IMR-90 (cell line): Measurements from ENCODE around the gene SFTPB. TPM values are rescaled to one million over a fixed set of nuclear protein-coding genes. Genes with fewer than 3 reads are reported as not detected.

Experiments used
- ATAC-seq: fragments of 200-7000 bp; cut with Tn5 transposase; 2 replicates; pipeline ENCODE4 v1.9.1; 2020; ENCODE audit warnings: low read depth, mild to moderate bottlenecking, moderate library complexity
- BruUV-seq: library from RNA; stranded (reverse); fragments of 400-500 nt; replicated peaks from 2 replicates; lab custom pipeline; 2021; lab: Mats Ljungman, UMichigan
- CTCF ChIA-PET: fragments of 300-600 bp; formaldehyde crosslinking; extraction: SDS; loops from one replicate; lab custom pipeline; 2021; ENCODE audit warnings: antibody characterized with exemption; lab: Yijun Ruan, JAX
- POLR2A ChIA-PET: fragments of 300-600 bp; sonication (Branson Sonifier 250); formaldehyde crosslinking; loops from one replicate; lab custom pipeline; 2022; ENCODE audit warnings: antibody characterized with exemption; ENCODE audit not compliant: unreplicated experiment; lab: Charles Lee
- DNase-seq: peaks from one replicate; pipeline ENCODE4 v3.0.0; 2013
- H2AFZ ChIP-seq: replicated peaks from 2 replicates; pipeline ENCODE3; 2013; ENCODE audit warnings: low read length, mild to moderate bottlenecking; ENCODE audit not compliant: poor library complexity
- H2AK5ac ChIP-seq: 2 replicates; pipeline ENCODE4 v1.6.1; 2013; ENCODE audit warnings: low read depth, low read length, inconsistent platforms
- H2AK9ac ChIP-seq: replicated peaks from 2 replicates; pipeline ENCODE3; 2013; ENCODE audit warnings: mild to moderate bottlenecking, low read depth, low read length, moderate library complexity; ENCODE audit not compliant: poor library complexity
- H2BK120ac ChIP-seq: 2 replicates; pipeline ENCODE4 v1.6.1; 2013; ENCODE audit warnings: low read depth, low read length, inconsistent platforms
- H2BK15ac ChIP-seq: 3 replicates; pipeline ENCODE4 v1.6.1; 2013; ENCODE audit warnings: low read depth, low read length, inconsistent platforms
- H2BK20ac ChIP-seq: 2 replicates; pipeline ENCODE4 v1.6.1; 2013; ENCODE audit warnings: low read depth, mild to moderate bottlenecking, inconsistent platforms, low read length, moderate library complexity
- H2BK5ac ChIP-seq: 2 replicates; pipeline ENCODE4 v1.6.1; 2013; ENCODE audit warnings: mild to moderate bottlenecking, low read depth, low read length, inconsistent platforms; ENCODE audit not compliant: poor library complexity, severe bottlenecking
- H3K14ac ChIP-seq: replicated peaks from 2 replicates; pipeline ENCODE4 v1.6.1; 2013; ENCODE audit warnings: low read depth, low read length, inconsistent platforms
- H3K18ac ChIP-seq: 2 replicates; pipeline ENCODE4 v1.6.1; 2013; ENCODE audit warnings: low read depth, low read length, control low read depth
- H3K23ac ChIP-seq: 2 replicates; pipeline ENCODE4 v1.6.1; 2013; ENCODE audit warnings: low read depth, low read length, inconsistent platforms
- H3K27ac ChIP-seq: 2 replicates; pipeline ENCODE4 v1.5.1; 2013; ENCODE audit warnings: mild to moderate bottlenecking, control low read depth, low read length; ENCODE audit not compliant: insufficient read depth
- H3K27me3 ChIP-seq: 2 replicates; pipeline ENCODE4 v1.6.1; 2013; ENCODE audit warnings: low read length; ENCODE audit not compliant: control insufficient read depth, insufficient read depth
- H3K36me3 ChIP-seq: 2 replicates; pipeline ENCODE4 v1.6.1; 2013; ENCODE audit warnings: low read length, mixed read lengths; ENCODE audit not compliant: control insufficient read depth, insufficient read depth
- H3K4ac ChIP-seq: 2 replicates; pipeline ENCODE4 v1.6.1; 2013; ENCODE audit warnings: low read depth, low read length, inconsistent platforms
- H3K4me1 ChIP-seq: 2 replicates; pipeline ENCODE4 v1.6.1; 2013; ENCODE audit warnings: low read length, mixed read lengths; ENCODE audit not compliant: control insufficient read depth, insufficient read depth
- H3K4me2 ChIP-seq: 2 replicates; pipeline ENCODE4 v1.6.1; 2013; ENCODE audit warnings: low read depth, mild to moderate bottlenecking, control low read depth, low read length, moderate library complexity
- H3K4me3 ChIP-seq: 2 replicates; pipeline ENCODE4 v1.5.1; 2013; ENCODE audit warnings: low read depth, mild to moderate bottlenecking, control low read depth, low read length, moderate library complexity; ENCODE audit not compliant: insufficient read depth
- H3K56ac ChIP-seq: 2 replicates; pipeline ENCODE4 v1.6.1; 2013; ENCODE audit warnings: low read length, inconsistent platforms; ENCODE audit not compliant: insufficient read depth; ENCODE audit errors: extremely low read depth
- H3K79me1 ChIP-seq, 2 experiments: 2 replicates each; pipeline ENCODE4 v1.6.1; 2013; ENCODE audit warnings: low read length in 2 of 2, inconsistent platforms in 1 of 2, low read depth in 1 of 2
- H3K9ac ChIP-seq: 2 replicates; pipeline ENCODE4 v1.6.1; 2013; ENCODE audit warnings: low read depth, low read length, control low read depth
- H3K9me1 ChIP-seq: 2 replicates; pipeline ENCODE4 v1.6.1; 2013; ENCODE audit warnings: low read length, inconsistent platforms; ENCODE audit not compliant: insufficient read depth
- H3K9me3 ChIP-seq: 2 replicates; pipeline ENCODE4 v1.6.1; 2013; ENCODE audit warnings: low read length; ENCODE audit not compliant: control insufficient read depth, insufficient read depth
- H4K20me1 ChIP-seq: 2 replicates; pipeline ENCODE4 v1.6.1; 2013; ENCODE audit warnings: low read length, inconsistent platforms; ENCODE audit not compliant: insufficient read depth
- H4K5ac ChIP-seq: 2 replicates; pipeline ENCODE4 v1.6.1; 2013; ENCODE audit warnings: mild to moderate bottlenecking, low read depth, low read length, control low read depth
- H4K8ac ChIP-seq, 2 experiments: 2 replicates each; pipeline ENCODE4 v1.6.1; 2013; ENCODE audit warnings: low read depth in 2 of 2, low read length in 2 of 2, control low read depth in 1 of 2, inconsistent platforms in 1 of 2
- H4K91ac ChIP-seq: 2 replicates; pipeline ENCODE4 v1.6.1; 2013; ENCODE audit warnings: low read depth, low read length, inconsistent platforms; ENCODE audit not compliant: insufficient read depth
- BHLHE40 ChIP-seq: fragments of 150-350 bp; IDR thresholded peaks from 2 replicates; pipeline ENCODE4 v1.6.1; 2016; ENCODE audit warnings: mild to moderate bottlenecking, low read depth, low read length
- CEBPB ChIP-seq: IDR thresholded peaks from 2 replicates; pipeline ENCODE4 v1.6.1; 2012; ENCODE audit warnings: low read depth, low read length, improper control_type of control experiment
- CHD1 ChIP-seq: IDR thresholded peaks from 2 replicates; pipeline ENCODE4 v1.6.1; 2012; ENCODE audit warnings: low read depth, low read length, improper control_type of control experiment
- CTCF ChIP-seq: conservative IDR thresholded peaks from 2 replicates; pipeline ENCODE4 v1.5.1; 2012; ENCODE audit warnings: mild to moderate bottlenecking, low read depth, low read length, improper control_type of control experiment
- ELK1 ChIP-seq: fragments of 150-350 bp; IDR thresholded peaks from 2 replicates; pipeline ENCODE4 v1.6.1; 2016; ENCODE audit warnings: low read depth, mild to moderate bottlenecking, low read length, moderate library complexity, borderline replicate concordance
- FOS ChIP-seq: fragments of 150-350 bp; IDR thresholded peaks from 2 replicates; pipeline ENCODE4 v1.6.1; 2016; ENCODE audit warnings: low read depth, low read length
- MAFK ChIP-seq: IDR thresholded peaks from 2 replicates; pipeline ENCODE4 v1.6.1; 2012; ENCODE audit warnings: low read depth, low read length, improper control_type of control experiment
- MAZ ChIP-seq: IDR thresholded peaks from 2 replicates; pipeline ENCODE4 v1.6.1; 2012; ENCODE audit warnings: low read depth, mild to moderate bottlenecking, low read length, improper control_type of control experiment, moderate library complexity, borderline replicate concordance
- MXI1 ChIP-seq: IDR thresholded peaks from 2 replicates; pipeline ENCODE4 v1.6.1; 2012; ENCODE audit warnings: low read depth, mild to moderate bottlenecking, low read length, moderate library complexity, borderline replicate concordance
- NFE2L2 ChIP-seq: fragments of 150-350 bp; IDR thresholded peaks from 2 replicates; pipeline ENCODE4 v1.6.1; 2016; ENCODE audit warnings: low read depth, mild to moderate bottlenecking, low read length
- POLR2A ChIP-seq: IDR thresholded peaks from 2 replicates; pipeline ENCODE4 v1.6.1; 2012; ENCODE audit warnings: mild to moderate bottlenecking, low read depth, low read length
- RAD21 ChIP-seq: IDR thresholded peaks from 2 replicates; pipeline ENCODE4 v1.6.1; 2012; ENCODE audit warnings: low read length, improper control_type of control experiment
- RCOR1 ChIP-seq: IDR thresholded peaks from 2 replicates; pipeline ENCODE4 v1.6.1; 2012; ENCODE audit warnings: mild to moderate bottlenecking, low read length, improper control_type of control experiment; ENCODE audit not compliant: insufficient replicate concordance
- RFX5 ChIP-seq: IDR thresholded peaks from 2 replicates; pipeline ENCODE4 v1.8.0; 2012; ENCODE audit warnings: low read depth, mild to moderate bottlenecking, low read length, moderate library complexity
- SMC3 ChIP-seq: fragments of 150-350 bp; IDR thresholded peaks from 2 replicates; pipeline ENCODE4 v1.6.1; 2016; ENCODE audit warnings: low read depth, mild to moderate bottlenecking, antibody characterized with exemption, low read length, moderate library complexity
- USF2 ChIP-seq: fragments of 150-350 bp; IDR thresholded peaks from 2 replicates; pipeline ENCODE4 v1.6.1; 2017; ENCODE audit warnings: mild to moderate bottlenecking, antibody characterized with exemption, low read length, low read depth
- WGBS, 2 experiments: methylation state at CpG; one replicate each; pipeline versions ENCODE4 v1.1.5 to v1.1.7; 2013; ENCODE audit warnings: missing lambda C conversion rate in 2 of 2; ENCODE audit not compliant: insufficient read length in 1 of 2; ENCODE audit errors: extremely low coverage in 2 of 2; 5-methylcytosine and 5-hydroxymethylcytosine counted together
- dilution Hi-C: fragments of 300-500 bp; cut with HindIII; formaldehyde crosslinking; loops from one replicate; pipeline ENCODE4 v1.14.3; 2018; ENCODE audit warnings: low sequenced_read_pairs; ENCODE audit not compliant: unreplicated experiment
- in situ Hi-C: fragments of 300-500 bp; cut with MboI; formaldehyde crosslinking; loops from 3 replicates; pipeline ENCODE4 v1.14.3; 2019; ENCODE audit warnings: low sequenced_read_pairs, inconsistent platforms, mixed read lengths
- intact Hi-C: fragments of 100-400 bp; cut with micrococcal nuclease; formaldehyde crosslinking; loops from 2 replicates; pipeline ENCODE4 v1.10.0; 2022
- polyA plus RNA-seq, 3 experiments: library from polyadenylated mRNA; depleted of rRNA; stranded (reverse); fragments of >200 nt; gene quantifications; 2 replicates each; pipeline ENCODE4 v1.2.3, GENCODE V29; 2012; ENCODE audit warnings: low replicate concordance in 1 of 3
- total RNA-seq: library from RNA; depleted of rRNA; stranded (reverse); fragments of >200 nt; gene quantifications from 2 replicates; pipeline ENCODE4 v1.2.3, GENCODE V29; 2012

The SFTPB gene
- total and polyA plus RNA-seq, 2 of the 4 experiments (the other 2 are of a cell fraction): not detected

GRCh38 chr2:85702800-85703199 is 34.8 kb upstream of the SFTPB start:
- peak overlapping the region; percentile 71 for H2AK5ac ChIP-seq
- in situ Hi-C loops: no loop called here
- intact Hi-C loops: no loop called here
- peak overlapping the region; percentile 67 for H4K91ac ChIP-seq
- H2BK20ac ChIP-seq: peak overlapping the region; percentile 82
- no peaks in the 10 kb centered on the region for H3K9me1 ChIP-seq
- TF ChIP-seq SMC3 (no peak), RCOR1 (no peak), CHD1 (no peak), MAZ (no peak), POLR2A (no peak), USF2 (no peak), RFX5 (no peak), CTCF (no peak), RAD21 (no peak), FOS (no peak), ELK1 (no peak), BHLHE40 (no peak), MAFK (no peak), NFE2L2 (no peak), MXI1 (no peak), CEBPB (no peak)
- no peaks in the 10 kb centered on the region for H3K79me1 ChIP-seq
- peak overlapping the region; percentile 48 for H2AK9ac ChIP-seq
- no peak overlapping the region for H3K4me2 ChIP-seq
- H3K36me3 ChIP-seq: no peaks in the 10 kb centered on the region
- no peaks in the 10 kb centered on the region for H3K27me3 ChIP-seq
- H3K14ac ChIP-seq: 0 out of 2 replicates have a peak overlapping the region, but pooled peaks have one; percentile 23
- peak overlapping the region; percentile 18 for H2BK5ac ChIP-seq
- H3K18ac ChIP-seq: peak overlapping the region; percentile 82
- peaks cover 2% of the 10 kb centered on the region; the same call in 1 of the 2 replicates for H4K20me1 ChIP-seq
- H3K9me3 ChIP-seq: no peaks in the 10 kb centered on the region
- no peak overlapping the region for H3K9ac ChIP-seq
- H4K8ac ChIP-seq: peak overlapping the region; percentile 25 to 57; a peak in 2 of 4 replicates
- CTCF ChIA-PET: no interaction called here
- H2BK15ac ChIP-seq: peak overlapping the region; percentile 59; the same call in 2 of the 3 replicates
- H4K5ac ChIP-seq: no peak overlapping the region; the same call in 1 of the 2 replicates
- WGBS, 2 experiments: 100% methylated on average over 1 of the region's 4 CpGs; no CpG with 5 or more reads in 1 of the 2 experiments
- POLR2A ChIA-PET: interaction anchor here (0.5 kb wide), 1 partner anchor 661 kb away, joined by 11 read pairs; no protein-coding TSS in a partner anchor
- H2BK120ac ChIP-seq: peak overlapping the region; percentile 88
- no peak overlapping the region for H2AFZ ChIP-seq
- no peak for ATAC-seq
- peak overlapping the region; percentile 32; the same call in 1 of the 2 replicates for H3K27ac ChIP-seq
- BruUV-seq: no TSS peak
- no peak overlapping the region for H3K4me3 ChIP-seq
- H3K56ac ChIP-seq: peak overlapping the region; percentile 26; the same call in 1 of the 2 replicates
- H3K23ac ChIP-seq: peak overlapping the region; percentile 33; the same call in 1 of the 2 replicates
- H3K4me1 ChIP-seq: peaks cover 18% of the 10 kb centered on the region
- no peak for DNase-seq
- dilution Hi-C loops: no loop called here
- peak overlapping the region; percentile 89 for H3K4ac ChIP-seq
